GM21737 (cell line): ENCODE data around the gene CAP2.
"Not testable (repeated sequence)": the region's sequence is repeated elsewhere in the genome, so short reads cannot be mapped to it uniquely, and the experiment has no call there.

Source experiments
- ATAC-seq: cut with Tn5 transposase; IDR thresholded peaks from one replicate; pipeline ENCODE4 v1.9.1; 2021; ENCODE audit warnings: mild to moderate bottlenecking, moderate library complexity; ENCODE audit not compliant: unreplicated experiment

The CAP2 gene

DNA sequence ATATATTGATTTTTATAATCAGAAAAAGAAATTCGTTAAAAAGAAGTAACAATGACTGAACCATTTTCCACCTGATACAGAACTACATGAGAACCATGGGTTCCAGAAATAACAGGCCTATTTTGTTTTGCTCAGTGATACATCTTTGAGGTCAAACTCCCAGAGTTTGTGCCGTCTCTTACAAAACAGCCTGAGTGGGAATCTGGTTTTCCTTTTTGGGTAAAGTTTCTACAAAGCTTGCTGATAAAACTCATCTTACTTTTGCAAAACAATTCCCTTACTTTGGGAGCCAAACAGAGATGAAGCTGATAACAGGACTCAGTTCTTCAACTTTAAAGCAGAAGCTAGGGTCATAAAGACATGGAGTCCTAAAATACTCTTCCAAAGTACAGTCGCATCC lies 108.0 kb downstream of the CAP2 start:
- no peak for ATAC-seq

DNA sequence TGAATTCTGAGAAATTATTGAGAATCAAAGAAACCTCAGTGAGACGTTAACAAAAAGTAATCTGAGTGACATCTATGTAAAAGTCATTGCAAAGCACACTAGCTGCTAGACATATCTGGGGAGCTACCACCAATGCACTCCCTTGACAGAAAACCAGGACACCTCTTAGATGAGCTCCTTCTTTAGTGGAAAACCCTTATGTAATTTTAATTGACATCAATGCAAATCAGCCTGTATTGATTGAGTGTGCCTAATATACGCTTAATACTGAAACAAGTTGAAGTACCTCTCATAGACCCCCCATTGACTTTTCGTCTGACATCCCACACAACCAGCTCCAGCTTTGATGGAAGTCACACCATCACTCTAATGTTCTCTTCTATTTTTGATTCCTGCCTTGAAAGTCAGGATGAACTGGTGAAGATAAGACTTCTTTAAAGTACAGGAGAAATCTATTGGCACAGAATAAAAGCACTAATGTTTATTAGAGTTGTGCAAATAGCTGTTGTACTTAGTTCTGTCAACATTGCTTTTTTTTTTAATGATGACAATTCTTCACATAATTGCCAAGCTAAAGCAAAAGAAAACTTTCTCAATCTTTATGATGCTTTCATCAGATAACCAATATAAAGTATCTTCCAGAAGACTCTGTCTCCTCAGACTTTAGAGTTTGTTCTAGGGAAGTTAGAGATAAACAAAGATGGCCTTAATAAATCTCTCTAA lies 108.7 kb downstream of the CAP2 start:
- no peak for ATAC-seq

DNA sequence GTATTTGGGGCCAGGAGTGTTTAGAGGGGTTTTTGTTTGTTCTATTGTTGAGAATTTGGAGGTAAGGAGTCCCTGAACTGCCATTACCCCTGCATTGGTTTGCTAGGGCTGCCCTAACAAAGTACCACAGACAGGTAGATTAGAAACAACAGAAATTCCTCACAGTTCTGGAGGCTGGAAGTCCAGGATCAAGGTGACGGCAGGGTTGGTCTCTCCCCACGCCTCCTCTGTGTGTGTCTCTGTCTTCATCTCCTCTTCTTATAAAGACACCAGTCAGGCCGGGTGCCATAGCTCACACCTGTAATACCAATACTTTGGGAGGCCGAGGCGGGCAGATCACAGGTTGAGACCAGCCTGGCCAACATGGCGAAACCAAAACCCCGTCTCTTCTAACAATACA lies 109.7 kb downstream of the CAP2 start:
- ATAC-seq = no peak

DNA sequence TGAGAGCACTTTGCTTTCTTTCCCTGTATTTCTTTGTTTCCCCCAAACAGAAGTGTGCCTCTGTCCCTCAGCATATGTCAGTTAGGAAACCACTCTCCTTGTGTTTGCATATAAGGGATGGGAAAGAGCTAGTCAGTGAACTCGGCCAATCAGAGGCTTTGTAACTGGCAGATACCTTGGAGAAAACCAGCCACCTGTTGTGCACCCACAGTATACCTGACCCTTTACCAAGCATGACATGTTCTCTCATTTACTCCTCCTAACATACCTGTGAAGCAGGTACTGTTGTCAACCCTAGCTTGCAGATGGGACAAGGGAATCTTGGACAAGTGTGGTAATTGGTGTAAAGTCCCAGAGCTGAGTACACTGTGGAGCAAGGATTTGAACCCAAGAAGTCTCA lies 110.6 kb downstream of the CAP2 start:
- no peak for ATAC-seq

DNA sequence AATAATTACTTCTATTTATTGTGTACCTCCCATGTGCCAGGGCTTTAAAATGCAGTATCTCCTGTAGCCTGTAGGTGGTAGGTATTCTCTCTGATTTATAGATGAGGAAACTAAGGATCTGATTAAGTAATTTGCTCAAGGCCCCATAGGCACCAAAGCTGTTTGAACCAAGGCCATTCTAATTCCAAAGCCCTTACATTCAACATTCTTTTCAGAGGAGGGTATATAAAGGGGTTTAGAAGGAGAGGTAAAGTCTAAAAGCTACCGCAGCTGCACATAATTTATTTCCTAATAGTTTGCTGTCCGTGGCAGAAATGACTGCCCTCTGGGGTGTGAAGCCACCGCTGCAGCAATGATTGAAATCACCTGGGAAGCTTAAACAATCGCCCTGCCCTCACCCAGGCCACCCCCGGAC lies 111.7 kb downstream of the CAP2 start:
- ATAC-seq = no peak

DNA sequence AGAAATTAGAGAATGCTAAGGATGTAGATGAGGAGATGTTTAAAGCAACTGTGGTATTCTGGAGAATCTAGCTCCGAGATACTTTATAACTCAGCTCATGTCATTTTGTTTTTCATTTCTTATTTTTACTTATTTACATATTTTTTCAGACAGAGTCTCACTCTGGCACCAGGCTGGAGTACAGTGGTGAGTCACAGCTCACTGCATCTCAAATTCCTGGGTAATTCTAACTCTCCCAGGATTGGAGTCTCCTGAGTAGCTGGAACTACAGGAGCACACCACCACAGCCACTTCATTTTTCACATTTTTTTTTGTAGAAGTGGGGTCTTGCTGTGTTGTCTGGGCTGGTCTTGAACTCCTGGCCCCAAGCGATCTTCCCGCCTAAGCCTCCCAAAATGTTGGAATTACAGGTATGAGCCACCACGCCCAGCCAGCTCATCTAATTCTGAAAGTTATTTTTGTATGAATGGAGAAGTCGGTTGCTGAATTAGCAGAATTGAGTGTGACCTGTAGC lies 112.4 kb downstream of the CAP2 start:
- no peak for ATAC-seq

DNA sequence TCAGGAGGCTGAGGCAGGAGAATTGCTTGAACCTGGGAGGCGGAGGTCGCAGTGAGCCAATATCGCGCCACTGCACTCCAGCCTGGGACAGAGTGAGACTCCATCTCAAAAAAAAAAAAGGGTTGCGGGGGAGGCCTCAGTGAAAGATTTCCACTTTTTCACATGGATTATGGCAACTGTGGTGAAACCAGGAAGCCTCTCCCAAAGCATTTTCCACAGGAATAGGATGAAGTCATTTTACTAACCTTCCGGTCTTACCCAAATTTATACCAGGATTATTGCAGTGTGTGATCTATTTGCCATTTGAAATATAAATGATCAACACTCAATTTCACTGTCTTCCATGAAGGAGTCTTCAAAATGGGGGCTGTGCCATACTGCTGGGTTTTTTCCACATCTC lies 113.1 kb downstream of the CAP2 start:
- no peak for ATAC-seq

DNA sequence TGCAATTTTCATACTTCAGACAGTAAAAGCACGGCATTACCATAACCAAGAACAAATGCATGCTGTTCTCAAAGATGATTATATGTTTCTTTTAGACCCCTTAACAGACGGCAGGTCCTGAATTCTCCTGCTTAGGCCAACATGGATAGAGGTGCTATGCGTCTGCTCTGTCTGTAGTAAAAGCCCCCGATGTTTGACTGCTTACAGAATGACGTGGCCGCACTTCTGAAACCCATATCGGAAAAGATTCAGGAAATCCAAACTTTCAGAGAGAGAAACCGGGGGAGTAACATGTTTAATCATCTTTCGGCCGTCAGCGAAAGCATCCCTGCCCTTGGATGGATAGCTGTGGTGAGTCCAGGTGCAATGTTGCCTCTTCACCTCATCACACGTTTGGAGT lies 113.6 kb downstream of the CAP2 start:
- ATAC-seq = no peak

DNA sequence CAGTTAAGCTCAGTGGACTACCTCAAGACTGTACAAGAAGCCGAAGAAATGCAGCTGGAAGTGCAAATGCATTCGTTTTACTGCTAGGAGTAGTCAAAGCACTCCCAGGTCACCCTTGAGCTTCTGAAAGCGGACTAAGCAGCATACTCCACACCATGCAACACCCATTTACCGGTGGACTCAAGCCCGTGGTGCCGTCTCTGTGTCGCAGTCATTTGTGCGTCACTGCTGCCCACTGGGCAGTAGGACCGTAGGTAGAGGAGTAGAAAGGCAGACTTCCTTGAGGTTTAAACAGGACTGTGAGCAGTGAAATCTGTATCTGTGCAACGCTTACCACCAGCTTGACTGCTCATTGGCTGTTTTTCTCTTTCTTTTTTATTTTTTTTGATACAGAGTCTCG lies 117.7 kb downstream of the CAP2 start:
- no peak for ATAC-seq

DNA sequence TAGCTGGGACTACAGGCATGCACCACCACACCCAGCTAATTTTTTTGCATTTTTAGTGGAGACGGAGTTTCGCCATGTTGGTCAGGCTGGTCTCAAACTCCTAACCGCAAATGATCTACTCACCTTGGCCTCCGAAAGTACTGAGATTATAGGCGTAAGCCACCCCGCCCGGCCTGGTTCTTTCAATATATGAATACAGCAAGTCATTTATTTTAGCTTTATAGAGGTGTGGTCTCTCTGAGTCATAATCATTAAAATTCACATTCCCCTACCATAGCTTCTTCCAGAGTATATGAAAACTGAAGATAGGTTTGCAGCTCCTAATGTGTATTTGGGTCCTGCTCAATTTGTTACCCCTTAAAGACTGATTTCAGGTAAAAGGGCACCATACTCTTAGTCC lies 118.2 kb downstream of the CAP2 start:
- no peak for ATAC-seq

DNA sequence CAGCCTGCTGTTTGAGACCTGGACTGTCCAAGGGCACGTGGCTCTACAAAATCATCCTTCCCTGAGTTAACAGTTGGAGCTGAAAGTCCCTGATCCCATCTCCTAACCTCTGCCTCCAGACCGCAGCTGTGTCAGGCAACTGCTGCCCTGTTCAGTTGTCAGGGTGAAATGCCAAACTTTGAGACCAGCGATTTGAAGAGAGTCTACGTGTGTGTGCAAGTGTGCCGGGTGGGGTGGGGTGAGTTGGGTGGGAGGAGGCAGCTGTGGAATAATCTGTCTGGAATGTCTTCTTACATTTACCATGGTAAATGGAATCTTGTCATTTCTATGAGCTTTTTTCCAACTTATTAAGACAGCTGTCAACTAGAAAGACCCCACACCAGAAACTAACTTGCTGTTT lies 125.7 kb downstream of the CAP2 start:
- no peak for ATAC-seq

DNA sequence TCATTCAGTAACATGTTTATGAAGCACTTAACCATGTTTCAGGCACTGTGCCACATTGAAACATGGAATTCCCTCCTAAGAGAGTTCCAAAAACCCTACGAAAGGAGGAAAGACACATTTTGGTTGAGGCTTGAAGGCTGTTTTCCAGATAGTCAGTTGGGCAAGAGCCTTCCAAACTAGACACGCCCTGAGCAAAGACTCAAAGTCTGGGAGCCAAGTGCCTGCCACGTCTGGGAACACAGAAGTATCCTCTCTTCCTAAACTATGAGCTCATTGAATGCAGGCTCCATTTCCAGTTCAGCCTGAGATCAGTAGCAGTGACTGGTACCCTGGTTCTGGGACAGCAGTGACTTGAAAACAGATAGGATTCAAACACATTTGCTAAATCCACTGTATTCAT lies 132.2 kb downstream of the CAP2 start:
- ATAC-seq = no peak

DNA sequence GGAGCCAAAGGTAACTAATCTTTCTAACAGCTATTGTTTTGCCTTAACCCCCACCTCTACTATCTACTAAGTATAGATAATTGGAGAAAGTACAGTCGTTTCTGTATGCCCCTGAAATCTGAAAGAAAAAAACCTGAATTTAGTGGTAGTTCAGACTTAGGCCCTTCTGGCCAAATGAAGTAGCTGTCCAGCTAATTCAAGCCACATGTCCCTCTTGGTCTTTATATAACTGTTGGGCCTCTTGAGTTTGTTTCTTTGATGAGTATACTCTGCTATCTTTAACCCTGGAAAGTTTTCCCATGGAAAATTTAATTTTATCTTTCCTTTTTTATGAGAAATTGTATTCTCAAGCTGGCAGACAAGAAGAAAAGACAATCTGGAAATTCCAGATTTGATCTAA lies 133.7 kb downstream of the CAP2 start:
- no peak for ATAC-seq

DNA sequence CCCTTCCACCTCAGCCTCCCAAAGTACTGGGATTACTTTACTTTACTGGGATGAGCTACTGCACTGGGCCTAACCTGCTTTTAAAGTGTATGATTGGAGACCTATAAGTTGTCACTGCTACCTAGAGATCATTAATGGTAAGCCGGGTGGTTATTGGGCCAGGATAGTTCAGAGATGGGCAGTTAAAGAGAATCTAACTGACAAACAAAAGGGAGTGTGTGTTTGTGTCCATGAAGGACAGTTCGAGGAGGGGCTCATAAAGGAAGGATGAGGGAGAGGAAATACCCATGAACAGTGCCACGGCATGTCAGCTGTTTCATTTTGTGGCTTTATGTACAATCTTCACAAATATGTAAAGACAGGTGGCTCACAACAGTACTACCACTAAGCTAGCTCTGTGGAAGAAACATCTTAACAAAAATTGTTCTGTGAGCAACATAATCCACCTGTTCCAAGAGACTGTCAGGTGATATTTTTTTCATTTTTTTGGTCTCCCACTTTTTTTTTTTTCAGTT lies 137.0 kb downstream of the CAP2 start:
- no peak for ATAC-seq

DNA sequence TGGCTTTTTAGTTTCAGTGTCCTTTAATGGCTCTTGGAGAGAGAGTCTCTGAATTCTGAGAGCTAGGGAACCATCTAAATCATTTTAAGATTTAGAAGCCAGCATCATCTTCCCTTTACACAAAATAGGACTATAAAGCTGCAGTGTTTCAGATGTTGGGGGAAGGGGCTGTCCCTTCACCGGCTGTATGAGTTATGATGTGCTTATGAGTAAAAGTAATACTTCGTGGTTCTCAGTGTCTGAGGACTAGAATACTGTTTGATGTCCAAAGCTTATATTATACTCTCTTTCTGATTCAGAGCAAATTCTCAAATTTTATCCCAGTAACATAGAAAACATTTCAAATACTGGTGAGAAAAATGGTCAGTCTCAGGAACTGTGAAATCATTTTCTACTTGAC lies 143.2 kb downstream of the CAP2 start:
- ATAC-seq = no peak

DNA sequence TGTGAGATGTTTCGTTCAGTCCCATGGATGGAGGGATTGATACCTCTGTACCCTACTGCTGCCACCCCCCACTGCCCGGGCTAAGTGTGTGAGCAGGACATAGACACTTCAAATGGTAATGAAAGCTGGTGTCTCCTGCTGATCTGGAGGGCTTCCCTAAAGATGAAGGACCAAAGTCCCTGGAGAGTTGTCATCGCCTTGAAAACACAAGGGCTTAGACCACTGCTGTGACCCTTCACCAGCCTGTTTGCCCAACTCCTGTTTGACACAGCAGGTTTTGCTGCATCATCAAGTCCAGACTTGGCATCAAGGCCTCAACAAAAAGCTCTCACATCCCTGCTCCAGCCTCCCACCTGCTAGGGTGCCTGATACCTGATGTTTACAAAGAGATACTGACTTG lies 148.8 kb downstream of the CAP2 start:
- ATAC-seq = no peak

DNA sequence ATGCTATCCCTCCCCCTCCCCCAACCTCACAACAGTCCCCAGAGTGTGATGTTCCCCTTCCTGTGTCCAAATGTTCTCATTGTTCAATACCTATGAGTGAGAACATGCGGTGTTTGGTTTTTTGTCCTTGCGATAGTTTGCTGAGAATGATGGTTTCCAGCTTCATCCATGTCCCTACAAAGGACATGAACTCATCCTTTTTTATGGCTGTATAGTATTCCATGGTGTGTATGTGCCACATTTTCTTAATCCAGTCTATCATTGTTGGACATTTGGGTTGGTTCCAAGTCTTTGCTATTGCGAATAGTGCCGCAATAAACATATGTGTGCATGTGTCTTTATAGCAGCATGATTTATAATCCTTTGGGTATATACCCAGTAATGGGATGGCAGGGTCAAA lies 152.3 kb downstream of the CAP2 start:
- ATAC-seq = not testable (repeated sequence)

DNA sequence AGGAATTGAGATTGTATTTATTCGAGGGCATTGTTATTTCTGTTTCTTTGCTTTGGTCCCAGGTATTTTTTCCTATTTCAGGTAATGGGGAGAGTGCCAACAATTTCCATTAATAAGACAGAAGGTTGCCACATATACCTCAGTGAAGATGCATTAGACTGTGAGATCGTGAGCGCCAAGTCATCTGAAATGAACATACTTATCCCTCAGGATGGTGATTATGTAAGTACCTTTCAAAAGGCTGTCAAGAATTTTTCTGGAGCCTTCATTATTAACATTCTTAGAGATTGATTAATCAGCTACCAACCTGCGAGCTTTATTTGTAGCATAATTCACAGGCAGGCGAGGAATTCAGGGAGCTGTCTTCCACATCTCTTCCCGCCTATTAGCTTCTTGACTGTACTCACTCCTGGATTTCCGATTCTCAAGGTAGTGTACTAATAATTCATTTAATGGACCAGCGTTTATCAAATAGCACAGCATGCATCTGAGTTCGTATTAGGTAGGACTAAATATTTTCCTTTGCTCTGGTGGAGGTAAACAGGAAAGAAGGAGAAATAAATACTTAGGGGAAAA lies 158.1 kb downstream of the CAP2 start:
- no peak for ATAC-seq

DNA sequence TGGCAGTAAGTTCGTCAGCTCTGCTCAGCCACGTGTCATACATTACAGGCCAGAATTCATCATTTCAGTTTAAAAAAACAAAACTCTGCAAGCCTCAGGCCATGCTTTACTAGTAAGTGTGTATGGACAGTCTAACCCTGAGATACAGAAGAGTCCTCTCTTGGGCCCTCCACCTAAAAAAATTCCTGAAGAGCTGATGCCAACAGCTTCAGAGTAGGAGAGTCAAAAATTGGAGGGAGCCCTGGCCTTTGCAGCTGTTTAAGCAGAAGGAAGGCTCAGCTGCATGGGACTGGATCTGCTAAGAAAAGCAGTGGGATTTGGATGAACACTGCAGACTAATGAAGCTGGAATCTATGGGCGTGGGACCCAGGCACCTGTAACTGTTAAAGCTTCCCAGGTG lies 159.5 kb downstream of the CAP2 start:
- no peak for ATAC-seq

DNA sequence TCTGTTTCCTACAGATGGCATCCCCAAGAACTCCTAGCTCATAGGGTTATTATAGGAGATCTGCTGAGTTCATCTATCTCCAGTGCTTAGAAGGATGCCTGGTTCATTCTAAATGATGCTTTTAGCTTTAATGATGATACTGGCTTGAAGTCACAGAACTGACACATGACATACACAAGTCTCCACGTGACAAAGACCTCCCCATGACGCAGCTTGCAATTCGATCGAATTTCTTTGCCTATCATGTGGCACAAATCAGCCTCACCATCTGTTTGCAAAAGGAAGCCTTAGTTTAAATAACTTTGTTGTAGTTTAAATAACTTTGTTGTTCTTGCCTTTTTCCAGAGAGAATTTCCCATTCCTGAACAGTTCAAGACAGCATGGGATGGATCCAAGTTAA lies 162.6 kb downstream of the CAP2 start:
- ATAC-seq = no peak

DNA sequence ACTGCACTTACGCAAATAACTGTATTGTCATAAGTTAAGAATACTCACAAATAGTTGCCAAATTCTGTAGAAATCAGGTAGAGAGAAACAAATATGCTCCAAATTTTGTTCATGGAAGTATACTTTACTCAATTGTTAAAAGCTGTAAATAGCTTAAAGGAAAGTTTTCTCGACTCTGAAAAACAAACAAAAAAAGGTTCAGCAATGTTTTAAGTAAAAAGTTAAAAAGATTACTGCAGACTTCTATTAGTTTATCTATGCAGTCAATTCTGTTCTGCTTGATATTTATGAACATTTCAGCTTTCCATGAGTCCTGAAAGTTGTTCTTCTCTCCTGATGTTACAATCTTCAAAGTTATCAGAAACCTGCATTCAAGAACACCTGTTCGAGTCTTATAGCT lies 169.2 kb downstream of the CAP2 start:
- no peak for ATAC-seq

DNA sequence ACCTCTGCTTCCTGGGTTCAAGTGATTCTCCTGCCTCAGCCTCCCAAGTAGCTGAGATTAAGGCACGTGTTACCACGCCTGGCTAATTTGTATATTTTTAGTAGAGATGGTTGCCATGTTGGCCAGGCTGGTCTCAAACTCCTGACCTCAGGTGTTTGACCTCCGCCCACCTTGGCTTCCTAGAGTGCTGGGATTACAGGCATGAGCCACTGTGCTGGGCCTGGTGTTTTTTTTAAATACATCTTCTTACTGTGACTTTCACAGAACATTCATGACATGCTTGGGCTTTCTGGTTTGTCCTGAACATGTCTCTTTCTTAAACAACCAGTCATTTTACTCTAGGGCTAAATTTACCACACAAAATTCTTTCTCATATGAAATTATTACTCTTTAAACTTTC lies 172.0 kb downstream of the CAP2 start:
- no peak for ATAC-seq
